Stimulated activated CD4-positive, alpha-beta T cell treated with anti-CD3 and anti-CD28 coated beads, Interleukin-15, amount 100 ng/mL, for 1 hour (primary cell): ENCODE measurements around the gene CLASP1.
"Not testable (repeated sequence)": the region's sequence is repeated elsewhere in the genome, so short reads cannot be mapped to it uniquely, and the experiment has no call there.

Experiments
- DNase-seq, 2 donors: peaks; one replicate each; pipeline ENCODE4 v3.0.0-alpha.2; 2020; ENCODE audit warnings: low read depth in 1 of 2, low spot score in 1 of 2

Gene CLASP1

GRCh38 chr2:121505005-121505404, 144.3 kb downstream of the CLASP1 start:
- DNase-seq, result no peak

- no peak for DNase-seq
Observed at GRCh38 chr2:121504316-121504715, 144.9 kb downstream of the CLASP1 start.

- DNase-seq, result no peak
Observed at GRCh38 chr2:121502781-121503180, 146.5 kb downstream of the CLASP1 start.

- DNase-seq, result no peak
Observed at GRCh38 chr2:121502246-121502645, 147.0 kb downstream of the CLASP1 start.

- DNase-seq, result no peak
Observed at GRCh38 chr2:121501554-121501953, 147.7 kb downstream of the CLASP1 start.

DNA sequence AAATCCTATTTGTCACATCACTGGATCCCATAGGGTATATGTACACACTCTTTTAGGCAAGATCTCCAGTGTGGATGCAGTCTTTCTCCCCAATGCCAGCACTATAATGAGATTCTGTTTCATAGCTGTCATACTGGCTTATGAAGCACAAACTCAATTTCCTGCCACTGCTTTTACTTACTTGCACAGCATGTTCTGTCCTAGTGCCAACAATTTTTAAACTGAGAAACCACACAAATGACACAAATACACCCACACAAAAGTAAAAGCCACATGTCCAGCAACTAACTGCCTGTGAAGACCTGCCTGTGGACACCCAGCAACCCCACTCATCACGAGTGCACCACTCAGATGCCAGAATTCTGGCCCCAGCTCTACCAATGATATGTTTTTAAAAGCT, 148.2 kb downstream of the CLASP1 start:
- no peak for DNase-seq

- DNase-seq, result no peak
Observed at GRCh38 chr2:121498731-121499130, 150.5 kb downstream of the CLASP1 start.

- DNase-seq, result no peak
Observed at GRCh38 chr2:121492409-121492808, 156.9 kb downstream of the CLASP1 start.

DNA sequence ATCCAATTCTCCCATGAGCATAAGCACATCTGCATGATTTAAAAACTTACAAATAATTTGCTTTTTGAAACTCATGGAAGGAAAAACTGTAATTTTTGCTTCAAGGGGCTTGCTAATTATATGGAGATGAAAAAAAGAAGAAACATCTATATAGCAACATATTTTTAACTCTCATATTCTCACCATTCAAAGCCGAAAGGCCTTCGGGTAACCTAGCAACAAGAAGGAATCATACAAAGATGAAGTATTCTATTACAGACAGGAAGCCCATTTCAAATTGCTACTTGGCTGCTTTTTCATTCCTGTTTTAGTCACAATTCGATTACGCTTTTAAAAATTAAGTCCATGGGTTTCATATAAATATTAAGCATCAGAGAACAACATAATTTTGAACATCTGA, 157.7 kb downstream of the CLASP1 start:
- DNase-seq, result no peak

DNA sequence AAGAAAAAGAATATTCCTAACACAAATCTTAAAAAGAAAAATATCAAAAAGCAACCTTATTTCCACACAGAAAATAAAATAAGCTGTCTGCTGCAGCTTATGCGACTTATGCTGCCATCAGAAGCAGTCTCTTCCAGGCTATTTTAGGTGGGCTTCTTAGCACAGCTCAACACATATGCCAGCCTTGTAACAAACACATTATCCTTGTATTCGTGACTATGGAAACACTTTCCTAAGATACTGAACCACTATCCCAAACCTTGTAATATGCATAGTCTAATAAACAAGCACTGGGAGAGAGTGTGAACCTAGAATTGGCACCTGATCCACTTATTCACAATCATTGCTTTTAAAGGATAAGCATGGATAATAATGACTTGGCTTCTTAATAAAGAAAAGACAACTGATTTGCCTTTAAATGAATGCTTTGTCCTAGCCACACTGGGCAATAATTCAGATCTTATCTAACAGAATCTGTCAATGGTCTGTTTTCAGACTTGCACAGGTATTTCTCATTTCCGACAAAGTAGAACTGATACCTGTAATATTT, 158.6 kb downstream of the CLASP1 start:
- DNase-seq, result no peak

- no peak for DNase-seq
Observed at GRCh38 chr2:121489911-121490583, 159.2 kb downstream of the CLASP1 start.

DNA sequence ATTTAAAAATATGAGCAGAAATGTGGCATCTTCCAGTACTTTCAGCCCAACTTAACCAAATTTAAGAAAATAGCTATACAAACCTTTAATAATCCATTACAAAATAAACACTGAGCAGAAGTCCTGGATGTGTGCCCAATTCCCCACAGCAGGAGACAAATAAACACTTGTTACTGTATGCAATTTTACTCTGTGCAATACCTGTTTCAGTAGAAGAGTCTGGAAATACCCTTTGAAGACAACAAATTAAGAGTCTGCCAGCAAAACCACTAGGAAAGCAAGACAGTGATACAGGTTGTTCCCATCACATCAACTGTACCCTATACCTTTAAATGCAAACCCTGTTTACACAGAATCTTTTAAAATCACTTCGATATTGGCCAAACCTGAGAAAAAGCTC, 160.0 kb downstream of the CLASP1 start:
- DNase-seq, result no peak

- no peak for DNase-seq
Observed at GRCh38 chr2:121486191-121486790, 163.0 kb downstream of the CLASP1 start.

DNA sequence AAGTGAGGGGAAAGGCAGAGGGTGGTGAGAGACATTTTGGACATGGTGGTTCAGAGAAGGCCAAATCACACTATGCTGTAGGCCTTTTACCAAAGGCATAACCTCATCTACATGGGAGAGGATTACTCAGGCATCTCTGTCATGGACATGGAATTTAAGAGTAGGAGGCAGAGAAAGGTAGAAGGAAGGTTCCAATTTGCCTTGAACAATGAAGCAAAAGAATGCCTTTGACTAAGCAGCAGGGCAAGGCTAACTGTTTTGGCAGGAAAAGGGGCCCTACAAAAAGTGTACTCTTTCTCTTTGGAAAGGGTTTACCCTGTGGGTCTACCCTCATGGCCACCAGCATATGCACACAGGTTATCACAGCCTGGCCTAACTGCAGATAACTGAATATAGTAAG, 164.2 kb downstream of the CLASP1 start:
- DNase-seq, result no peak

- no peak for DNase-seq
Observed at GRCh38 chr2:121483846-121484245, 165.4 kb downstream of the CLASP1 start.

- DNase-seq, result no peak
Observed at GRCh38 chr2:121483021-121483420, 166.2 kb downstream of the CLASP1 start.

DNA sequence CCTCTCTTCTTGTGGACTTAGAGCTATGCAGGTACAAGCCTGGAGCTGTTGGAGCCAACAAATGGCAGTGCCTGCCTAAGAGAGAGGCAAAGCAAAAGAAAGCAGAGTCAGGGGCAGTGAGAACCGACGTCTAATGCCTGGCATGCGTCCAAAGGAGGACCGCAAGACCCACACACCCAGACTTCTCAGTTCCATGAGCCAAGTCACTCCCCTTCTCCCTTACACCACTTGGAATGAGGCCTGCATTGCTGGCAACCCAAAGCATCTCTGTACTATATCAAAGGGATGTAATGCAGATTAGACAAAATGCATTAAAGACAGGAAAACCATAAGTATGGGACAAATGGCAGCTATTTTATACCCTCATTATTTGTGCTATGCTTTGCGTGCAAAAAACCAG, 168.4 kb downstream of the CLASP1 start:
- no peak for DNase-seq

DNA sequence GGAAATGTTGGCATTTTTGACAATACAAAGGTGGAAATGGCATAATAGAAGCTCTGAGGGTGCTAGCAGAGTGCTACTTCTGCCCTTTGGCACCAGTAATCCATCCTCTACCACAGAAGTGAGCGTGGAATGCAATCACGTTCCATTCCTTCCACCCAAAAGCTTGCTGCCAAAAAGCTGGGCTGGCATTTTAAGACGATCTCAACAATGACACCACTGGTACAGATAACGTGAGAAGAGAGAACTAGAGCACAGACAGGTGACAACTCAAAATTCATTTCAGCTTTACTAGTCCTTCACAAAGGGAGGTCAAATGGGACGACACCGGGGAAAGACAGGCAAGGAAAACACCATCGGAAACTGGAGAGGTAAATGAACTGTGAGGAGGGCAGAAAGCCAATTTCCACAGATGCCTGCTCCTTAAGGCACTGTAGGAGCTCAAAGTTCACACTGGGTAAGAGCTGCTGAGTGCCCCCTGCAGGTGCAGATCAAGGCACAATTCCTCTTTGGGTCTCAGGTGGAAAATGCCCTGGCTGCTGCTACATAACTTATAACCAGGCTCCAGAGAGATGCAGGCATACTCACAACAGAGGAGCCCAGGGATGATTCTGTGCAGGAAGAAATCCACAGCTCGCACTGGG, 169.3 kb downstream of the CLASP1 start:
- DNase-seq, result no peak

GRCh38 chr2:121478996-121479745, 170.1 kb downstream of the CLASP1 start:
- no peak for DNase-seq

DNA sequence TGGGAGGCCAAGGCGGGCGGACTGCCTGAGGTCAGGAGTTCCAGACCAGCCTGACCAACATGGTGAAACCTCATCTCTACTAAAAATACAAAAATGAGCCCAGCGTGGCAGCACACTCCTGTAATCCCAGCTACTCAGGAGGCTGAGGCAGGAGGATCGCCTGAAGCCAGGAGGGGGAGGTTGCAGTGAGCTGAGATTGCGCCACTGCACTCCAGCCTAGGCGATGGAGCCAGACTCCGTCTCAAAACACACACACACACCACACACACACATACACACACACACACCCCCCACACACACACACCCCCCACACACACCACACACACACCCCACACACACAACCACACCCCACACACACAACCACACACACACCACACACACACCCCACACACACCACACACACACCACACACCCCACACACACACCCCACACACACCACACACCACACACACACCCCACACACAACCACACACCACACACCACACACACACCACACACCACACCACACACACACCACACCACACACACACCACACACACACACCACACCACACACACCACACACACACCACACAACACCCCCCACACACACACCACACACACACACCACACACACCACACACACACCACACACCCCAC, 170.8 kb downstream of the CLASP1 start:
- DNase-seq, result not testable (repeated sequence)

DNA sequence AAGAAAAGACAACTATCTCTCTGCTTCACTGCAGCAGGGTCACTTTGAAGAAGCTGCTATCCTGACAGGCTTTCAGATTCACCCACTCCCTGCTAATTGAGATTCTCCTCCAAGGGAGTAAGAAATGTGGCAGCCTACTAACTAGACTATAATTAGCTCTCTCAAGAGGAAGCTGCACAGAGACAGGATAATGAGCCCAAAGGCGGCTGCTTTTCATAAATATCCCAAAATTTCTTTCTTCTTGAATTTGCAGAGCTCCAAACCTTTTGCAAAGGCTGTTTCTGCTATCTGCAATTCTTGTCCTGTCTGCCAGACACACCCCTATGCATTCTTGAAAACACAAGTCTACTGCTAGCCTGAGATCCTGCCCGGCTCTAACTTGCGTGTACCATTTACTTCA, 172.6 kb downstream of the CLASP1 start:
- no peak for DNase-seq
